GM21515 (cell line): ENCODE results near the gene GLI3.
"Not testable (repeated sequence)": the region's sequence is repeated elsewhere in the genome, so short reads cannot be mapped to it uniquely, and the experiment has no call there.

Experiments
- ATAC-seq: cut with Tn5 transposase; IDR thresholded peaks from one replicate; pipeline ENCODE4 v1.9.1; 2021; ENCODE audit not compliant: unreplicated experiment

The GLI3 gene

GRCh38 chr7:42212541-42213090 lies 24.4 kb downstream of the GLI3 start:
- ATAC-seq, result no peak

- ATAC-seq, result no peak
Measured at GRCh38 chr7:42211938-42212337, 25.1 kb downstream of the GLI3 start.

- ATAC-seq, result no peak
Measured at GRCh38 chr7:42210779-42211178, 26.2 kb downstream of the GLI3 start.

GRCh38 chr7:42210333-42210732 lies 26.7 kb downstream of the GLI3 start:
- no peak for ATAC-seq

GRCh38 chr7:42209085-42209484 lies 27.9 kb downstream of the GLI3 start:
- ATAC-seq, result not testable (repeated sequence)

- ATAC-seq, result no peak
Measured at GRCh38 chr7:42208572-42208971, 28.4 kb downstream of the GLI3 start.

GRCh38 chr7:42207420-42207819 lies 29.6 kb downstream of the GLI3 start:
- no peak for ATAC-seq

GRCh38 chr7:42203336-42203735 lies 33.7 kb downstream of the GLI3 start:
- no peak for ATAC-seq

- ATAC-seq, result no peak
Measured at GRCh38 chr7:42202601-42203000, 34.4 kb downstream of the GLI3 start.

- ATAC-seq, result no peak
Measured at GRCh38 chr7:42198974-42199668, 37.9 kb downstream of the GLI3 start.

- ATAC-seq, result no peak
Measured at GRCh38 chr7:42198296-42198695, 38.7 kb downstream of the GLI3 start.

GRCh38 chr7:42197451-42197850 lies 39.6 kb downstream of the GLI3 start:
- ATAC-seq, result no peak

- ATAC-seq, result no peak
Measured at GRCh38 chr7:42194238-42194637, 42.8 kb downstream of the GLI3 start.

- no peak for ATAC-seq
Measured at GRCh38 chr7:42193471-42194129, 43.4 kb downstream of the GLI3 start.

- no peak for ATAC-seq
Measured at GRCh38 chr7:42192851-42193461, 44.1 kb downstream of the GLI3 start.

GRCh38 chr7:42192066-42192465 lies 44.9 kb downstream of the GLI3 start:
- no peak for ATAC-seq

- no peak for ATAC-seq
Measured at GRCh38 chr7:42189535-42189934, 47.5 kb downstream of the GLI3 start.

- ATAC-seq, result no peak
Measured at GRCh38 chr7:42186151-42186550, 50.9 kb downstream of the GLI3 start.

- ATAC-seq, result no peak
Measured at GRCh38 chr7:42185726-42186125, 51.3 kb downstream of the GLI3 start.

- no peak for ATAC-seq
Measured at GRCh38 chr7:42183547-42183946, 53.5 kb downstream of the GLI3 start.

GRCh38 chr7:42181566-42181965 lies 55.4 kb downstream of the GLI3 start:
- no peak for ATAC-seq

GRCh38 chr7:42180806-42181205 lies 56.2 kb downstream of the GLI3 start:
- no peak for ATAC-seq
